Ishikawa (cell line): Measurements from ENCODE around the gene POLR2B.
A peak's percentile ranks its signal among the peaks of the same experiment; 100 is the strongest.

Experiments
- CEBPB ChIP-seq: IDR thresholded peaks from 2 replicates; pipeline ENCODE4 v1.6.1; 2012
- CREB1 ChIP-seq: IDR thresholded peaks from 2 replicates; pipeline ENCODE4 v1.6.1; 2012; ENCODE audit warnings: low read depth
- EGR1 ChIP-seq: IDR thresholded peaks from 2 replicates; pipeline ENCODE4 v1.6.1; 2012
- EP300 ChIP-seq: IDR thresholded peaks from 2 replicates; pipeline ENCODE4 v1.6.1; 2012; ENCODE audit warnings: borderline replicate concordance
- FOXM1 ChIP-seq: IDR thresholded peaks from 2 replicates; pipeline ENCODE4 v1.6.1; 2012; ENCODE audit warnings: low read depth, borderline replicate concordance
- NFIC ChIP-seq: IDR thresholded peaks from 2 replicates; pipeline ENCODE4 v1.6.1; 2012
- RAD21 ChIP-seq: IDR thresholded peaks from 2 replicates; pipeline ENCODE4 v1.6.1; 2012; ENCODE audit warnings: low read depth
- TAF1 ChIP-seq: IDR thresholded peaks from 2 replicates; pipeline ENCODE4 v1.6.1; 2012; ENCODE audit warnings: low read depth, mild to moderate bottlenecking
- TCF12 ChIP-seq: IDR thresholded peaks from 2 replicates; pipeline ENCODE4 v1.6.1; 2012; ENCODE audit warnings: low read depth
- TEAD4 ChIP-seq: IDR thresholded peaks from 2 replicates; pipeline ENCODE4 v1.6.1; 2012
- YY1 ChIP-seq: IDR thresholded peaks from 2 replicates; pipeline ENCODE4 v1.6.1; 2012; ENCODE audit warnings: low read depth
- ZBTB7A ChIP-seq: IDR thresholded peaks from 2 replicates; pipeline ENCODE4 v1.6.1; 2012; ENCODE audit warnings: low read depth
- TF ChIP-seq, protein P1 (sequence below): IDR thresholded peaks from 2 replicates; pipeline ENCODE4 v1.6.1; 2012
- TF ChIP-seq, protein P2 (sequence below): IDR thresholded peaks from 2 replicates; pipeline ENCODE4 v1.6.1; 2012
- TF ChIP-seq, protein P3 (sequence below): IDR thresholded peaks from 2 replicates; pipeline ENCODE4 v1.6.1; 2012; ENCODE audit warnings: low read depth, mild to moderate bottlenecking

The POLR2B gene

DNA sequence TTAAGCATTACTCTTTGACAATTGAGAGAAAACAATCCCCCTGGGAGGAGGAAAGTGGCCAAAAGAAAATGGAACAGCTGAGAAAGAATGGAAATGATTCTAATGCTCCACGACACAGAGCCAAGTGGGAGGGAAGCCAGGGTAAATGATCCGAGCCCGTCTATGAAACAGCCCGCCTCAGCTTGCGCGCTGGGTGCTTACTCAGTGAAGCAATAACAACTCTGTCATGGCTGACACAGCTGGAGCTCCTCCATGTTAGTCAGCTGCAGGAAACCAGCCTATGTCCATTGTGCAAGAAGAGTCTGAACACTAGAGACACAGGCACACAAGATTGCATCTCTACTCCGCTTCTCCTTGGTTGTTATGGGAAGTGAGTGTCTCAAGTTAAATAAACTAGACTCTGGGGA lies 20.6 kb upstream of the POLR2B start:
- TF ChIP-seq NFIC (peak; percentile 85), EP300 (peak; percentile 61; the same call in 1 of the 2 replicates), CEBPB (peak; percentile 96), FOXM1 (no peak), TEAD4 (peak; percentile 53), TAF1 (no peak), TCF12 (peak; percentile 62), RAD21 (no peak), CREB1 (no peak), YY1 (peak; percentile 91), EGR1 (no peak), ZBTB7A (no peak)
- TF ChIP-seq, protein P1, sequence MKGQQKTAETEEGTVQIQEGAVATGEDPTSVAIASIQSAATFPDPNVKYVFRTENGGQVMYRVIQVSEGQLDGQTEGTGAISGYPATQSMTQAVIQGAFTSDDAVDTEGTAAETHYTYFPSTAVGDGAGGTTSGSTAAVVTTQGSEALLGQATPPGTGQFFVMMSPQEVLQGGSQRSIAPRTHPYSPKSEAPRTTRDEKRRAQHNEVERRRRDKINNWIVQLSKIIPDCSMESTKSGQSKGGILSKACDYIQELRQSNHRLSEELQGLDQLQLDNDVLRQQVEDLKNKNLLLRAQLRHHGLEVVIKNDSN: peak; percentile 38; the same call in 1 of the 2 replicates
- TF ChIP-seq, protein P2, sequence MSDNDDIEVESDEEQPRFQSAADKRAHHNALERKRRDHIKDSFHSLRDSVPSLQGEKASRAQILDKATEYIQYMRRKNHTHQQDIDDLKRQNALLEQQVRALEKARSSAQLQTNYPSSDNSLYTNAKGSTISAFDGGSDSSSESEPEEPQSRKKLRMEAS: peak; percentile 45; the same call in 1 of the 2 replicates
- TF ChIP-seq, protein P3, sequence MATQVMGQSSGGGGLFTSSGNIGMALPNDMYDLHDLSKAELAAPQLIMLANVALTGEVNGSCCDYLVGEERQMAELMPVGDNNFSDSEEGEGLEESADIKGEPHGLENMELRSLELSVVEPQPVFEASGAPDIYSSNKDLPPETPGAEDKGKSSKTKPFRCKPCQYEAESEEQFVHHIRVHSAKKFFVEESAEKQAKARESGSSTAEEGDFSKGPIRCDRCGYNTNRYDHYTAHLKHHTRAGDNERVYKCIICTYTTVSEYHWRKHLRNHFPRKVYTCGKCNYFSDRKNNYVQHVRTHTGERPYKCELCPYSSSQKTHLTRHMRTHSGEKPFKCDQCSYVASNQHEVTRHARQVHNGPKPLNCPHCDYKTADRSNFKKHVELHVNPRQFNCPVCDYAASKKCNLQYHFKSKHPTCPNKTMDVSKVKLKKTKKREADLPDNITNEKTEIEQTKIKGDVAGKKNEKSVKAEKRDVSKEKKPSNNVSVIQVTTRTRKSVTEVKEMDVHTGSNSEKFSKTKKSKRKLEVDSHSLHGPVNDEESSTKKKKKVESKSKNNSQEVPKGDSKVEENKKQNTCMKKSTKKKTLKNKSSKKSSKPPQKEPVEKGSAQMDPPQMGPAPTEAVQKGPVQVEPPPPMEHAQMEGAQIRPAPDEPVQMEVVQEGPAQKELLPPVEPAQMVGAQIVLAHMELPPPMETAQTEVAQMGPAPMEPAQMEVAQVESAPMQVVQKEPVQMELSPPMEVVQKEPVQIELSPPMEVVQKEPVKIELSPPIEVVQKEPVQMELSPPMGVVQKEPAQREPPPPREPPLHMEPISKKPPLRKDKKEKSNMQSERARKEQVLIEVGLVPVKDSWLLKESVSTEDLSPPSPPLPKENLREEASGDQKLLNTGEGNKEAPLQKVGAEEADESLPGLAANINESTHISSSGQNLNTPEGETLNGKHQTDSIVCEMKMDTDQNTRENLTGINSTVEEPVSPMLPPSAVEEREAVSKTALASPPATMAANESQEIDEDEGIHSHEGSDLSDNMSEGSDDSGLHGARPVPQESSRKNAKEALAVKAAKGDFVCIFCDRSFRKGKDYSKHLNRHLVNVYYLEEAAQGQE: no peak

DNA sequence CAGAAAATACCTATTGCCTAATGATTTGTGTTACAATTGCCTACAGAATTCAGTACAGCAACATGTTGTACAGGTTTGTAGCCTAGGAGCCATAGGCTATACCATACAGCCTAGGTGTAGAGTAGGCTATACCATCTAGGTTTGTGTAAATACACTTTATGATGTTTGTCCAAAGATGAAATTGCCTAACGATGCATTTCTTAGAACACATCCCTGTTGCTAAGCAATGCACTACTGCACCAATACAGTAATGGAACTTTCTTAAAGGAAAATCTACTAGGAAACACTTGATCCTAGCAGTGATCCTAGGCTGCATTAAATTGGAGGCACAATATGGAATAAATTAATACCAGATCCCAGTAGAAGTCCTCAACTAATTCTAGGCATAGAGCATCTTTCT lies 19.6 kb upstream of the POLR2B start:
- TF ChIP-seq NFIC: no peak
- TF ChIP-seq TEAD4: no peak
- TF ChIP-seq EP300: no peak
- TF ChIP-seq, protein P2: no peak

DNA sequence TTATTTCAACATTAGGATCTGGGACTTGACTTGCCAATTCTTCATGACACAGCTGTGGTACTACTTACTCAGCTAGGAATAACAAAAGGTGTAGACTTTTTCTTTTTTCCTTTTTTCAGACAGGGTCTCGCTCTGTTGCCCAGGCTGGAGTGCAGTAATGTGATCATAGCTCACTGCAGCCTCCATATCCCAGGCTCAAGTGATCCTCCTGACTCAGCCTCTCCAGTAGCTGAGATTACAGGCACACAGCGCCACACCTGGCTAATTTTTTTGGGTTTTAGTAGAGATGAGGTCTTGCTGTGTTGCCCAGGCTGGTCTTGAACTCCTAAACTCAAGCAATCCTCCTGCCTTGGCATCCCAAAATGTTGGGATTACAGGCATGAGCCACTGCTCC lies 17.6 kb upstream of the POLR2B start:
- TF ChIP-seq EP300: no peak

DNA sequence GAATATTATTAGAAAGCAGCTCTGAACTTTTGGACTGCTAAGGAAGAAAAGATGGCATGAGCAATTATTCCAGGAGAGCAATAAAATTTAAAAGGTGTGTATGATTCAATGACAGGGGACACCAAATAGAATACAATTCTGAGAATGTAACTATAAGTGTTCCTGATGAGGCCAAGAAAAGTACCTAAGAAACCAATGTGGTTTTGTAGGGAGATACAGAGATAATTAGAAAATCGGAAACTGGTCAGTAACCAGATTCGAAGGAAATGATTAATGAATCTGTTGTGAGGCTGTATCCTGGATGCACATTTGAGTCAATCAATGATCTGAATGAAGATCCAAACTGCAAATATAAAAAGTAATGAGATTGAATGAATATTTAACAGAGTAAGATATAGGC lies 7.3 kb upstream of the POLR2B start:
- TF ChIP-seq, protein P3: no peak
- no peak for TF ChIP-seq TEAD4
- TF ChIP-seq NFIC: no peak
- TF ChIP-seq ZBTB7A: no peak
- no peak for TF ChIP-seq CREB1
- no peak for TF ChIP-seq CEBPB
- TF ChIP-seq EP300: no peak
- TF ChIP-seq TAF1: no peak
- no peak for TF ChIP-seq FOXM1
- TF ChIP-seq, protein P1: no peak
- TF ChIP-seq, protein P2: no peak

DNA sequence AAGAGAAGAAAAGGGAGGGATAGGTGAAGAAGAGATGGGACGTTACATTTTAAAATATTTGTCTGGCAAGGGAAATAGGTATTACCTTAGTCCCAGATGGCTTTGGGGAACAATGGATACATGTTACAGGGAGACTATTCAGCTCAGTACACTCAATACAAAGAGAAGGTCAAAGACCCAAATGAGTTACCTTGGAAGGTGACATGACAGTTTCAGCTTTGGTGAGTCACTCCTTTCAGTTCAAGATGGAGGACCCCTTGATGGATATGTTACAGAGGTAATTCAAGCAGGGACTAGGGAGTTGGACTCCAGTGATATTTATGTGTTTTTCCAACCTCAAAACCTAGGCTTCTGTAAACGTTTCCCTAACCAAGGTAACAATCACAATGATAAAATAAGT lies 6.3 kb upstream of the POLR2B start:
- no peak for TF ChIP-seq EP300
- no peak for TF ChIP-seq ZBTB7A
- no peak for TF ChIP-seq CREB1
- no peak for TF ChIP-seq TAF1
- no peak for TF ChIP-seq TCF12
- TF ChIP-seq EGR1: no peak
- no peak for TF ChIP-seq TEAD4
- TF ChIP-seq, protein P3: no peak
- TF ChIP-seq, protein P2: no peak
- TF ChIP-seq FOXM1: no peak
